Neural progenitor cell (in vitro differentiated cells): ENCODE measurements around the gene RAD51AP1. TPM values are rescaled to one million over a fixed set of nuclear protein-coding genes. Genes with fewer than 3 reads are reported as not detected.
A peak's percentile ranks its signal among the peaks of the same experiment; 100 is the strongest.

Experiments used
- DNase-seq: peaks from one replicate; pipeline ENCODE4 v3.0.0-alpha.2; 2016; ENCODE audit warnings: low spot score
- H2AFZ ChIP-seq: fragments of 200-600 bp; sonication (generic); replicated peaks from 2 replicates; pipeline ENCODE4 v1.6.1; 2016; ENCODE audit warnings: antibody characterized with exemption
- H3F3A ChIP-seq: fragments of 200-600 bp; sonication (generic); 2 replicates; pipeline ENCODE4 v1.6.1; 2016; ENCODE audit warnings: antibody characterized with exemption, low read depth
- H3K27ac ChIP-seq: fragments of 200-600 bp; sonication (generic); 2 replicates; pipeline ENCODE4 v1.5.1; 2016; ENCODE audit warnings: mild to moderate bottlenecking
- H3K27me3 ChIP-seq: fragments of 200-600 bp; sonication (generic); 2 replicates; pipeline ENCODE4 v1.6.1; 2016; ENCODE audit warnings: mild to moderate bottlenecking, moderate library complexity
- H3K36me3 ChIP-seq: fragments of 200-600 bp; sonication (generic); 2 replicates; pipeline ENCODE4 v1.5.1; 2016
- H3K4me1 ChIP-seq: fragments of 200-600 bp; sonication (generic); 2 replicates; pipeline ENCODE4 v1.6.1; 2016; ENCODE audit warnings: mixed run types
- H3K4me2 ChIP-seq: fragments of 200-600 bp; sonication (generic); 2 replicates; pipeline ENCODE4 v1.6.1; 2016
- H3K4me3 ChIP-seq: fragments of 200-600 bp; sonication (generic); 2 replicates; pipeline ENCODE4 v1.5.1; 2016
- H3K79me2 ChIP-seq: fragments of 200-600 bp; sonication (generic); 2 replicates; pipeline ENCODE4 v1.6.1; 2016; ENCODE audit warnings: low read depth
- H3K9ac ChIP-seq: fragments of 200-600 bp; sonication (generic); 2 replicates; pipeline ENCODE4 v1.6.1; 2016
- H3K9me3 ChIP-seq: fragments of 200-600 bp; sonication (generic); 2 replicates; pipeline ENCODE4 v1.5.1; 2016; ENCODE audit warnings: low read depth
- H4K20me1 ChIP-seq: fragments of 200-600 bp; sonication (generic); 2 replicates; pipeline ENCODE4 v1.6.1; 2016; ENCODE audit warnings: low read depth
- H3K27ac Mint-ChIP-seq: 3 replicates; pipeline ENCODE4 v1.8.0; 2021; ENCODE audit warnings: mixed read lengths
- H3K27me3 Mint-ChIP-seq: 2 replicates; pipeline ENCODE4 v1.8.0; 2022; ENCODE audit warnings: low read depth, mild to moderate bottlenecking, inconsistent platforms, moderate library complexity, mixed read lengths; ENCODE audit not compliant: insufficient read depth
- H3K36me3 Mint-ChIP-seq: 3 replicates; pipeline ENCODE4 v1.8.0; 2021; ENCODE audit warnings: mixed read lengths
- H3K4me1 Mint-ChIP-seq: 3 replicates; pipeline ENCODE4 v1.8.0; 2021; ENCODE audit warnings: mixed read lengths
- H3K4me3 Mint-ChIP-seq: 3 replicates; pipeline ENCODE4 v1.8.0; 2021; ENCODE audit warnings: mild to moderate bottlenecking, moderate library complexity, mixed read lengths
- H3K9me3 Mint-ChIP-seq: 3 replicates; pipeline ENCODE4 v1.8.0; 2020; ENCODE audit warnings: mixed read lengths
- CTCF ChIP-seq: fragments of 200-600 bp; sonication (generic); IDR thresholded peaks from 2 replicates; pipeline ENCODE4 v1.5.1; 2017; ENCODE audit warnings: antibody characterized with exemption, mild to moderate bottlenecking
- EZH2 ChIP-seq: fragments of 200-600 bp; sonication (generic); IDR thresholded peaks from 2 replicates; pipeline ENCODE4 v1.6.1; 2017; ENCODE audit warnings: antibody characterized with exemption, mild to moderate bottlenecking, moderate library complexity
- EZH2phosphoT487 ChIP-seq: fragments of 200-600 bp; sonication (generic); IDR thresholded peaks from 2 replicates; pipeline ENCODE4 v1.6.1; 2017; ENCODE audit warnings: antibody characterized with exemption
- total RNA-seq: library from RNA; depleted of rRNA; stranded (reverse); fragments of >200 nt; gene quantifications from 2 replicates; pipeline ENCODE4 v1.2.3, GENCODE V29; 2015; ENCODE audit warnings: low replicate concordance

The RAD51AP1 gene
- total RNA-seq, 1 donor from 2014 or later = 189 TPM

DNA sequence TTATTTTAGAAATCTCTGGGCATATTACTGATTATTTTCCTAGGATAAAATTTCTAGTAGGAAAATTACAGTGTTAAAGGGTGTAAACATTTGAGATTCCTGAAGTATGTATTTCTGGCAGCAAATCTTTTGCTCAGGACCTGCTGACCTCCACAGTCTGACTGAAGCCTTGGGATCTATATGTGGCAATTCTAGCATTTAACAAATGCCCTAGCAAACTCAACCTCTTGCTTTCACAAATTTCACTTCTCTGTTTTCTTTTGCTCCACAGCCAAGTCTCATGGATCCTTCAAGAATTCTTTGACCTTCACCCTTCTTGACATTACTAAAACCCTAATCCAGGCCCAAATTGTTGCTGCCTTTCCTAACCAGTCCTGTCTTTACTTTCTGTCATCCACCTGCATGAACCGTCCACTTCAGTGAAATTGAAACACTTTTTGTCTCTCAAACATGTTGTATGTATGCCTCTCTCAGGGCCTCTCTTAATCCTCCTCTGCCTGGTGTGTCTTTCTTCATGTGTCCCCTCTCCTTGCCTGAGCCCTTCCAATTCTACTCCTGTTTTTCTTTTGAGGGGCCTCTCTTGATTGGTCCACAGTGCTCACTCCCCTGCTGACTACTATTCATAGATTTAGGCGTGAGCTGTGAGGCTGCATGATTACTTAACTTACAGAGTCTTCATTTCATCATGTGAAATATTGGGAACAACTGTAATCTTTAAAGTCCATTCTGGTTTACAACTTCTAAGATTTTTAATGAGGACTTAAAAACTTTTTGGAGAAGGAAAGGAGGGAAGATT is 18.2 kb downstream of the RAD51AP1 start:
- Mint-ChIP-seq H3K36me3 (peaks cover 12% of the 10 kb centered on the region), H3K4me1 (peaks cover 6% of the 10 kb centered on the region), H3K27ac (peak overlapping the region; percentile 8), H3K9me3 (no peaks in the 10 kb centered on the region), H3K27me3 (peaks cover 2% of the 10 kb centered on the region), H3K4me3 (no peak overlapping the region)
- no peak overlapping the region for H2AFZ ChIP-seq
- H4K20me1 ChIP-seq = no peaks in the 10 kb centered on the region
- no peak overlapping the region for H3K4me2 ChIP-seq
- H3F3A ChIP-seq = peaks cover 15% of the 10 kb centered on the region
- H3K9ac ChIP-seq = no peak overlapping the region
- no peak overlapping the region for H3K4me3 ChIP-seq
- H3K9me3 ChIP-seq = no peaks in the 10 kb centered on the region
- no peaks in the 10 kb centered on the region for H3K27me3 ChIP-seq
- DNase-seq = no peak
- peaks cover 12% of the 10 kb centered on the region for H3K36me3 ChIP-seq
- no peak overlapping the region for H3K27ac ChIP-seq
- TF ChIP-seq EZH2 (no peak), CTCF (no peak), EZH2phosphoT487 (no peak)
- peaks cover 4% of the 10 kb centered on the region for H3K4me1 ChIP-seq
- no peaks in the 10 kb centered on the region for H3K79me2 ChIP-seq

- H3K4me2 ChIP-seq = no peak overlapping the region
- H3K4me3 Mint-ChIP-seq = no peak overlapping the region
- H3K9me3 ChIP-seq = no peaks in the 10 kb centered on the region
- peaks cover 12% of the 10 kb centered on the region for H3K36me3 ChIP-seq
- no peak for DNase-seq
- peaks cover 4% of the 10 kb centered on the region for H3K27me3 Mint-ChIP-seq
- H3F3A ChIP-seq = peaks cover 15% of the 10 kb centered on the region
- H3K9me3 Mint-ChIP-seq = no peaks in the 10 kb centered on the region
- no peaks in the 10 kb centered on the region for H4K20me1 ChIP-seq
- no peak overlapping the region for H3K4me3 ChIP-seq
- H3K27me3 ChIP-seq = peaks cover 2% of the 10 kb centered on the region
- no peak for TF ChIP-seq EZH2
- no peak for TF ChIP-seq CTCF
- no peak for TF ChIP-seq EZH2phosphoT487
- peaks cover 12% of the 10 kb centered on the region for H3K36me3 Mint-ChIP-seq
- peaks cover 13% of the 10 kb centered on the region for H3K4me1 Mint-ChIP-seq
- H3K9ac ChIP-seq = no peak overlapping the region
- H3K27ac Mint-ChIP-seq = no peak overlapping the region
- peaks cover 6% of the 10 kb centered on the region for H3K4me1 ChIP-seq
- H3K27ac ChIP-seq = no peak overlapping the region
- H3K79me2 ChIP-seq = no peaks in the 10 kb centered on the region
- no peak overlapping the region for H2AFZ ChIP-seq
These were observed 18.9 kb downstream of the RAD51AP1 start for GRCh38 chr12:4557586-4557985.

DNA sequence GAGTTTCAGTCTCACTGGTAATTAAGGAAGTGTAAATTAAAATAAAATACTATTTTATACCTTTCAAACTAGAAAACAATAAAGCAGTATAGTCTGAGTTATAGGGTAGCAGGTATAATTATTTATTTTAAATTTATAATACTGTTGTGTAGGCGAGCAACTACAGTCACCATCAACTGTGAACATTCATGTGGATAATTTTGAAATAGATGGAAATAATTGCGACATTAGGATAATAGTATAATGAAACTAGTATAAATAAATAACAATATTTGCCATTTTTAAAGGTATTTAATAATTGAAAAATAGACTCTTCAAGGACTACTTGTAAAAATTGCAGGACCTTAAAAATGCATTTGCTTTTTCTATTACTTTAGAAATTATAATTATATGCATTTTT is 19.5 kb downstream of the RAD51AP1 start:
- Mint-ChIP-seq H3K9me3 (no peaks in the 10 kb centered on the region), H3K36me3 (peaks cover 12% of the 10 kb centered on the region), H3K4me3 (no peak overlapping the region), H3K4me1 (peaks cover 19% of the 10 kb centered on the region), H3K27ac (no peak overlapping the region), H3K27me3 (peaks cover 4% of the 10 kb centered on the region)
- no peak for DNase-seq
- Histone ChIP-seq H3F3A (peaks cover 15% of the 10 kb centered on the region), H3K36me3 (peaks cover 7% of the 10 kb centered on the region), H4K20me1 (no peaks in the 10 kb centered on the region), H3K4me3 (no peak overlapping the region), H3K27me3 (peaks cover 8% of the 10 kb centered on the region), H3K27ac (no peak overlapping the region), H3K4me1 (peaks cover 7% of the 10 kb centered on the region), H3K79me2 (no peaks in the 10 kb centered on the region), H3K9ac (no peak overlapping the region), H3K4me2 (no peak overlapping the region), H2AFZ (no peak overlapping the region), H3K9me3 (no peaks in the 10 kb centered on the region)
- no peak for TF ChIP-seq EZH2phosphoT487
- no peak for TF ChIP-seq CTCF
- TF ChIP-seq EZH2 = no peak
